IMR-90 (cell line): Measurements from ENCODE around the gene GFAP. TPM values are rescaled to one million over a fixed set of nuclear protein-coding genes. Genes with fewer than 3 reads are reported as not detected.

Experiments
- ATAC-seq: fragments of 200-7000 bp; cut with Tn5 transposase; 2 replicates; pipeline ENCODE4 v1.9.1; 2020; ENCODE audit warnings: low read depth, mild to moderate bottlenecking, moderate library complexity
- BruUV-seq: library from RNA; stranded (reverse); fragments of 400-500 nt; replicated peaks from 2 replicates; lab custom pipeline; 2021; lab: Mats Ljungman, UMichigan
- CTCF ChIA-PET: fragments of 300-600 bp; formaldehyde crosslinking; extraction: SDS; loops from one replicate; lab custom pipeline; 2021; ENCODE audit warnings: antibody characterized with exemption; lab: Yijun Ruan, JAX
- POLR2A ChIA-PET: fragments of 300-600 bp; sonication (Branson Sonifier 250); formaldehyde crosslinking; loops from one replicate; lab custom pipeline; 2022; ENCODE audit warnings: antibody characterized with exemption; ENCODE audit not compliant: unreplicated experiment; lab: Charles Lee
- DNase-seq: peaks from one replicate; pipeline ENCODE4 v3.0.0; 2013
- H2AFZ ChIP-seq: replicated peaks from 2 replicates; pipeline ENCODE3; 2013; ENCODE audit warnings: low read length, mild to moderate bottlenecking; ENCODE audit not compliant: poor library complexity
- H2AK5ac ChIP-seq: 2 replicates; pipeline ENCODE4 v1.6.1; 2013; ENCODE audit warnings: low read depth, low read length, inconsistent platforms
- H2AK9ac ChIP-seq: replicated peaks from 2 replicates; pipeline ENCODE3; 2013; ENCODE audit warnings: mild to moderate bottlenecking, low read depth, low read length, moderate library complexity; ENCODE audit not compliant: poor library complexity
- H2BK120ac ChIP-seq: 2 replicates; pipeline ENCODE4 v1.6.1; 2013; ENCODE audit warnings: low read depth, low read length, inconsistent platforms
- H2BK15ac ChIP-seq: 3 replicates; pipeline ENCODE4 v1.6.1; 2013; ENCODE audit warnings: low read depth, low read length, inconsistent platforms
- H2BK20ac ChIP-seq: 2 replicates; pipeline ENCODE4 v1.6.1; 2013; ENCODE audit warnings: low read depth, mild to moderate bottlenecking, inconsistent platforms, low read length, moderate library complexity
- H2BK5ac ChIP-seq: 2 replicates; pipeline ENCODE4 v1.6.1; 2013; ENCODE audit warnings: mild to moderate bottlenecking, low read depth, low read length, inconsistent platforms; ENCODE audit not compliant: poor library complexity, severe bottlenecking
- H3K14ac ChIP-seq: replicated peaks from 2 replicates; pipeline ENCODE4 v1.6.1; 2013; ENCODE audit warnings: low read depth, low read length, inconsistent platforms
- H3K18ac ChIP-seq: 2 replicates; pipeline ENCODE4 v1.6.1; 2013; ENCODE audit warnings: low read depth, low read length, control low read depth
- H3K23ac ChIP-seq: 2 replicates; pipeline ENCODE4 v1.6.1; 2013; ENCODE audit warnings: low read depth, low read length, inconsistent platforms
- H3K27ac ChIP-seq: 2 replicates; pipeline ENCODE4 v1.5.1; 2013; ENCODE audit warnings: mild to moderate bottlenecking, control low read depth, low read length; ENCODE audit not compliant: insufficient read depth
- H3K27me3 ChIP-seq: 2 replicates; pipeline ENCODE4 v1.6.1; 2013; ENCODE audit warnings: low read length; ENCODE audit not compliant: control insufficient read depth, insufficient read depth
- H3K36me3 ChIP-seq: 2 replicates; pipeline ENCODE4 v1.6.1; 2013; ENCODE audit warnings: low read length, mixed read lengths; ENCODE audit not compliant: control insufficient read depth, insufficient read depth
- H3K4ac ChIP-seq: 2 replicates; pipeline ENCODE4 v1.6.1; 2013; ENCODE audit warnings: low read depth, low read length, inconsistent platforms
- H3K4me1 ChIP-seq: 2 replicates; pipeline ENCODE4 v1.6.1; 2013; ENCODE audit warnings: low read length, mixed read lengths; ENCODE audit not compliant: control insufficient read depth, insufficient read depth
- H3K4me2 ChIP-seq: 2 replicates; pipeline ENCODE4 v1.6.1; 2013; ENCODE audit warnings: low read depth, mild to moderate bottlenecking, control low read depth, low read length, moderate library complexity
- H3K4me3 ChIP-seq: 2 replicates; pipeline ENCODE4 v1.5.1; 2013; ENCODE audit warnings: low read depth, mild to moderate bottlenecking, control low read depth, low read length, moderate library complexity; ENCODE audit not compliant: insufficient read depth
- H3K56ac ChIP-seq: 2 replicates; pipeline ENCODE4 v1.6.1; 2013; ENCODE audit warnings: low read length, inconsistent platforms; ENCODE audit not compliant: insufficient read depth; ENCODE audit errors: extremely low read depth
- H3K79me1 ChIP-seq, 2 experiments: 2 replicates each; pipeline ENCODE4 v1.6.1; 2013; ENCODE audit warnings: low read length in 2 of 2, inconsistent platforms in 1 of 2, low read depth in 1 of 2
- H3K9ac ChIP-seq: 2 replicates; pipeline ENCODE4 v1.6.1; 2013; ENCODE audit warnings: low read depth, low read length, control low read depth
- H3K9me1 ChIP-seq: 2 replicates; pipeline ENCODE4 v1.6.1; 2013; ENCODE audit warnings: low read length, inconsistent platforms; ENCODE audit not compliant: insufficient read depth
- H3K9me3 ChIP-seq: 2 replicates; pipeline ENCODE4 v1.6.1; 2013; ENCODE audit warnings: low read length; ENCODE audit not compliant: control insufficient read depth, insufficient read depth
- H4K20me1 ChIP-seq: 2 replicates; pipeline ENCODE4 v1.6.1; 2013; ENCODE audit warnings: low read length, inconsistent platforms; ENCODE audit not compliant: insufficient read depth
- H4K5ac ChIP-seq: 2 replicates; pipeline ENCODE4 v1.6.1; 2013; ENCODE audit warnings: mild to moderate bottlenecking, low read depth, low read length, control low read depth
- H4K8ac ChIP-seq, 2 experiments: 2 replicates each; pipeline ENCODE4 v1.6.1; 2013; ENCODE audit warnings: low read depth in 2 of 2, low read length in 2 of 2, control low read depth in 1 of 2, inconsistent platforms in 1 of 2
- H4K91ac ChIP-seq: 2 replicates; pipeline ENCODE4 v1.6.1; 2013; ENCODE audit warnings: low read depth, low read length, inconsistent platforms; ENCODE audit not compliant: insufficient read depth
- BHLHE40 ChIP-seq: fragments of 150-350 bp; IDR thresholded peaks from 2 replicates; pipeline ENCODE4 v1.6.1; 2016; ENCODE audit warnings: mild to moderate bottlenecking, low read depth, low read length
- CHD1 ChIP-seq: IDR thresholded peaks from 2 replicates; pipeline ENCODE4 v1.6.1; 2012; ENCODE audit warnings: low read depth, low read length, improper control_type of control experiment
- CTCF ChIP-seq: conservative IDR thresholded peaks from 2 replicates; pipeline ENCODE4 v1.5.1; 2012; ENCODE audit warnings: mild to moderate bottlenecking, low read depth, low read length, improper control_type of control experiment
- ELK1 ChIP-seq: fragments of 150-350 bp; IDR thresholded peaks from 2 replicates; pipeline ENCODE4 v1.6.1; 2016; ENCODE audit warnings: low read depth, mild to moderate bottlenecking, low read length, moderate library complexity, borderline replicate concordance
- FOS ChIP-seq: fragments of 150-350 bp; IDR thresholded peaks from 2 replicates; pipeline ENCODE4 v1.6.1; 2016; ENCODE audit warnings: low read depth, low read length
- MAFK ChIP-seq: IDR thresholded peaks from 2 replicates; pipeline ENCODE4 v1.6.1; 2012; ENCODE audit warnings: low read depth, low read length, improper control_type of control experiment
- NFE2L2 ChIP-seq: fragments of 150-350 bp; IDR thresholded peaks from 2 replicates; pipeline ENCODE4 v1.6.1; 2016; ENCODE audit warnings: low read depth, mild to moderate bottlenecking, low read length
- RCOR1 ChIP-seq: IDR thresholded peaks from 2 replicates; pipeline ENCODE4 v1.6.1; 2012; ENCODE audit warnings: mild to moderate bottlenecking, low read length, improper control_type of control experiment; ENCODE audit not compliant: insufficient replicate concordance
- WGBS, 2 experiments: methylation state at CpG; one replicate each; pipeline versions ENCODE4 v1.1.5 to v1.1.7; 2013; ENCODE audit warnings: missing lambda C conversion rate in 2 of 2; ENCODE audit not compliant: insufficient read length in 1 of 2; ENCODE audit errors: extremely low coverage in 2 of 2; 5-methylcytosine and 5-hydroxymethylcytosine counted together
- dilution Hi-C: fragments of 300-500 bp; cut with HindIII; formaldehyde crosslinking; loops from one replicate; pipeline ENCODE4 v1.14.3; 2018; ENCODE audit warnings: low sequenced_read_pairs; ENCODE audit not compliant: unreplicated experiment
- in situ Hi-C: fragments of 300-500 bp; cut with MboI; formaldehyde crosslinking; loops from 3 replicates; pipeline ENCODE4 v1.14.3; 2019; ENCODE audit warnings: low sequenced_read_pairs, inconsistent platforms, mixed read lengths
- intact Hi-C: fragments of 100-400 bp; cut with micrococcal nuclease; formaldehyde crosslinking; loops from 2 replicates; pipeline ENCODE4 v1.10.0; 2022
- polyA plus RNA-seq, 3 experiments: library from polyadenylated mRNA; depleted of rRNA; stranded (reverse); fragments of >200 nt; gene quantifications; 2 replicates each; pipeline ENCODE4 v1.2.3, GENCODE V29; 2012; ENCODE audit warnings: low replicate concordance in 1 of 3
- total RNA-seq: library from RNA; depleted of rRNA; stranded (reverse); fragments of >200 nt; gene quantifications from 2 replicates; pipeline ENCODE4 v1.2.3, GENCODE V29; 2012

The GFAP gene
- total and polyA plus RNA-seq, 2 of the 4 experiments (the other 2 are of a cell fraction), result 0.18 to 0.19 TPM

GRCh38 chr17:44948315-44948795 is 33.1 kb upstream of the GFAP start:
- H4K5ac ChIP-seq, result peak overlapping the region; percentile 92
- H3K14ac ChIP-seq, result peak overlapping the region; percentile 96
- BruUV-seq, result no TSS peak
- H3K56ac ChIP-seq, result peak overlapping the region; percentile 90; the same call in 1 of the 2 replicates
- ATAC-seq (no peak), DNase-seq (no peak)
- ChIA-PET POLR2A (no interaction called here), CTCF (no interaction called here)
- H3K4me2 ChIP-seq, result peak overlapping the region; percentile 82
- no peak overlapping the region for H2BK20ac ChIP-seq
- peaks cover 5 to 21% of the 10 kb centered on the region in 2 experiments; a peak in 2 of 4 replicates for H3K79me1 ChIP-seq
- H3K4me1 ChIP-seq, result peaks cover 2% of the 10 kb centered on the region; the same call in 1 of the 2 replicates
- no peaks in the 10 kb centered on the region for H3K27me3 ChIP-seq
- in situ Hi-C loops (no loop called here), dilution Hi-C loops (no loop called here), intact Hi-C loops (no loop called here)
- H4K8ac ChIP-seq, result peak overlapping the region; percentile 98 to 99
- no peaks in the 10 kb centered on the region; the same call in 1 of the 2 replicates for H3K9me1 ChIP-seq
- peak overlapping the region; percentile 96 for H2AK5ac ChIP-seq
- no peaks in the 10 kb centered on the region for H3K36me3 ChIP-seq
- H3K23ac ChIP-seq, result peak overlapping the region; percentile 96; the same call in 1 of the 2 replicates
- H2AFZ ChIP-seq, result peak overlapping the region; percentile 93
- no CpG with 5 or more reads among the region's 7 CpGs for WGBS, 2 experiments
- H2BK120ac ChIP-seq, result peak overlapping the region; percentile 57
- H4K91ac ChIP-seq, result peak overlapping the region; percentile 90; the same call in 1 of the 2 replicates
- peak overlapping the region; percentile 57; the same call in 1 of the 3 replicates for H2BK15ac ChIP-seq
- TF ChIP-seq MAFK (no peak), NFE2L2 (no peak), BHLHE40 (no peak), CTCF (no peak), RCOR1 (no peak), CHD1 (no peak), FOS (no peak), ELK1 (no peak)
- H3K18ac ChIP-seq, result no peak overlapping the region
- H2BK5ac ChIP-seq, result peak overlapping the region; percentile 82
- no peaks in the 10 kb centered on the region for H3K9me3 ChIP-seq
- H2AK9ac ChIP-seq, result peak overlapping the region; percentile 98
- H3K9ac ChIP-seq, result peak overlapping the region; percentile 86
- H4K20me1 ChIP-seq, result no peaks in the 10 kb centered on the region
- peak overlapping the region; percentile 60 for H3K4me3 ChIP-seq
- peak overlapping the region; percentile 90 for H3K4ac ChIP-seq
- H3K27ac ChIP-seq, result peak overlapping the region; percentile 84
